ENCODE results near the gene SALL1.

GRCh38 chr16:51116353-51116752 lies 34.7 kb downstream of the SALL1 start:
- TF ChIP-seq POLR2AphosphoS5 (IDR thresholded peaks at IDR 0.05; ENCODE audit: low read depth, low read length) (no peak), ZFP37 (CRISPR knock-in tag; IDR thresholded peaks at IDR 0.05; ENCODE audit: borderline replicate concordance) (no peak), DPF2 (CRISPR knock-in tag; IDR thresholded peaks at IDR 0.05; ENCODE audit: borderline replicate concordance, low read depth) (no peak)

Data from HepG2 (cell line).